Measurements from ENCODE around the gene ZNF221.
"Not testable (repeated sequence)": the region's sequence is repeated elsewhere in the genome, so short reads cannot be mapped to it uniquely, and the experiment has no call there.

Gene ZNF221

DNA sequence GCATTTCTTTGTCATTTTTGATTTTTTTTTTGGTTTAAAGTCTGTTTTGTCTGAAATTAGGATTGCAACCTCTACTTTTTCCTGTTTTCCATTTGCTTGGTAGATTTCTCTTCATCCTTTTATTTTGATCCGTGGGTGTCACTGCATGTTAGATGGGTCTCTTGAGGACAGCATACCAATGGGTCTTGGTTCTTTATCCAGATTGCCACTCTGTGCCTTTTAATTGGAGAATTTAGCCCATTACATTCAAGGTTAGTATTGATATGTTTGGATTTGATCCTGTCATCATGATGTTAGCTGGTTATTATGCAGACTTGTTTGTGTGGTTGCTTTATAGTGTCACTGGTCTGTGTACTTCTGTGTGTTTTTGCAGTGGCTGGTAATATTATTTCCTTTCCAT, 3.6 kb upstream of the ZNF221 start:
- intact Hi-C loops (cut with DNase I); DNase-seq: not testable (repeated sequence)

DNA sequence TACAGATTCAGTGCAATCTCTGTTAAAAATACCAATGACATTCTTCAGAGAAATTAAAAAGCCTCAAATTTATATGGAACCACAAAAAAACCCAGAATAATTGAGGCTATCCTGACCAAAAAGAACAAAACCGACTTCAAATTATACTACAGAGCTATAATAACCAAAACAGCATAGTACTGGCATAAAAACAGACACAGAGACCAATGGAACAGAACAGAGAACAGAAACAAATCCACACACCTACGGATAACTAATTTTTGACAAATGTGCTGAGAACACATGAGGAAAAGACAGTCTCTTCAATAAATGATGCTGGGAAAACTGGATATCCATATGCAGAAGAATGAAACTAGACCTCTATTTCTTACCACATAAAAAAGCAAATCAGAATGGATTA, 1.2 kb upstream of the ZNF221 start:
- not testable (repeated sequence) for DNase-seq
- intact Hi-C loops (cut with DNase I) = loop anchor here (2.0 to 5.0 kb wide), 2 partner anchors 15 to 48 kb away; partner anchors contain the start of gene ZNF45

DNA sequence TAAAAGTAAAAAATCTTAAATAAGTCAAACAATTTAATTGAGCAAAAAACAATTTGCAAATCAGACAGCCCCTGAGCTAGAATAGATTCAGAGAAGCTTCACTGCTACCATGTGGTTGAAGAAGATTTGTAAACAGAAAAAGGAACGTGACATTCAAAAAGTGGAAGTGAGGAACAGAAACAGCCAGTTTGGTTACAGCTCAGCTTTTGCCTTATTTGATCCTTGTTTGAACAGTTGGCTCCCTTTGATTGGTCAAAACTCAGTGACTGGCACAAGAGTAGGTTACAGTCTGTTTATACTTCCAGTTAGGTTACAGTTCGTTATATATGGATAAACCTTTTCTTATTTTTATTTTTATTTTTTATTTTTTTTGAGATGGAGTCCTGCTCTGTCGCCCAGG, 5.8 kb downstream of the ZNF221 start:
- intact Hi-C loops (cut with DNase I) = no loop called here
- no peak for DNase-seq

DNA sequence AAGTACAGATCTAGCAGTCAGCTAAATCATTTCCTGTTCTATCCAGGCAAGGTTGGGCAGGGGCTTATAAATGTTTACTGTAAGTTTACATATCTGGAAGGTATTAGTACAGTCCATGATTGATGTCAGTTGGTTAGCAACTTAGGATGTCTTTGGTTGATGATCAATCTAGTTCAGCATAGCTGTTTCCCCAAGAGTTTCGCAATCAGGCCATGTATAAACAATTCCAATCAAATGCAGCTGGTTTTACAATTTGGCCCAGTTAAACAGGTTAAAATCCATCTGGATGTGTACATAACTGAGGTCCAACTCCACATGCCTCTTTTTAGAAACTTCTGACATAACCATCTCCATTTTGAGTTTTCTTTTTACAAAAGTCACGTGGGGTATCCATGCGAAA, 6.9 kb downstream of the ZNF221 start:
- intact Hi-C loops (cut with DNase I) = no loop called here

DNA sequence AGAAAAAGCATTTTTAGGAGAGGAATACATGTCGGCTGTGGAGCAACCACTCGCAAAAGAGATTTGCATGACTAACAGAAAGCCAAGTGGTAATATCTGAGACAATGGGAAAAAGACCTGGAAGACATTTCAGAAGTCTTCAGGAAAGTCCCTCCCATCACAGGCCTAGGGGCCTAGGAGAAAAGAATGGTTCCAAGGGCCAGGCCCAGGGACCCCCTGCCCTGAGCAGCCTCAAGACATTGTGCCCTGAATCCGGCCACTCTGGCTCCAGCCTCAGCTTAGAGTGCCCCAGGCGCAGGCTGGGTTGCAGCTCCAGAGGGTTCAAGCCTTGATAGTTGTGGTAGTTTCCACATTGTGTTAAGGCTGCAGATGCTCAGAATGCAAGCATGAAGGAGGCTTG, 9.4 kb downstream of the ZNF221 start:
- intact Hi-C loops (cut with DNase I) = no loop called here
- no peak for DNase-seq

More for the DNA sequence above, 6.9 kb downstream of the ZNF221 start:
- no peak for DNase-seq

DNA sequence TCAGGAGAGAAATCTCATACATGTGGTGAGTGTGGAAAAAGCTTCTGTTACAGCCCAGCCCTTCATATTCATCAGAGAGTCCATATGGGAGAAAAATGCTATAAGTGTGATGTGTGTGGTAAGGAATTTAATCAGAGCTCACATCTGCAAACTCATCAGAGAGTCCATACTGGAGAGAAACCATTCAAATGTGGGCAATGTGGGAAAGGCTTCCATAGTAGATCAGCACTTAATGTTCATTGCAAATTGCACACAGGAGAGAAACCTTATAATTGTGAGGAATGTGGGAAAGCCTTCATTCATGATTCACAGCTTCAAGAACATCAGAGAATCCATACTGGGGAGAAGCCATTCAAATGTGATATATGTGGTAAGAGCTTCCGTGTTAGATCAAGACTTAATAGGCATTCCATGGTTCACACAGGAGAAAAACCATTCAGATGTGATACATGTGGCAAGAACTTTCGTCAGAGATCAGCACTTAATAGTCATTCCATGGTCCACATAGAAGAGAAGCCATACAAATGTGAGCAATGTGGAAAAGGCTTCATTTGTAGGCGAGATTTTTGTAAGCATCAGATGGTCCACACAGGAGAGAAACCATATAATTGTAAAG, 15.2 kb downstream of the ZNF221 start:
- intact Hi-C loops (cut with DNase I) = no loop called here

DNA sequence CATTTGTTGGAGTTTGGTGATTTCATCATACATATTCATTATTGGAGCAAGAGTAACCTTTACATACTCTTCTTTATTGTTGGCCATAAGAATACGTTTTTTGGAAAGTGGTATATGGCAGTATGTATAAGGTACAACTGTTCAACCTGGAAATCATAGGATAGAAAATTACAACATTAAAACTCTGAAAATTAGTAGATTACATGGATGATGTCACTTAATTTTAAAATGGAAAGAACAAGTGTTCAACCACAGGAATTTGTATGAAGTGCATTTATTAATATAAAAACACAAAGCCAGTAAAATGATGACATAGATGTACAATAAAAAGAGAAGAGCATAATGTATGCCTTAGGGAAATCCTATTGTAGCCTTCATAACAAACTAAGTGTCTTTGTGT, 25.7 kb downstream of the ZNF221 start:
- no peak for DNase-seq
- intact Hi-C loops (cut with DNase I) = no loop called here

More for the DNA sequence above, 15.2 kb downstream of the ZNF221 start:
- DNase-seq = no peak

DNA sequence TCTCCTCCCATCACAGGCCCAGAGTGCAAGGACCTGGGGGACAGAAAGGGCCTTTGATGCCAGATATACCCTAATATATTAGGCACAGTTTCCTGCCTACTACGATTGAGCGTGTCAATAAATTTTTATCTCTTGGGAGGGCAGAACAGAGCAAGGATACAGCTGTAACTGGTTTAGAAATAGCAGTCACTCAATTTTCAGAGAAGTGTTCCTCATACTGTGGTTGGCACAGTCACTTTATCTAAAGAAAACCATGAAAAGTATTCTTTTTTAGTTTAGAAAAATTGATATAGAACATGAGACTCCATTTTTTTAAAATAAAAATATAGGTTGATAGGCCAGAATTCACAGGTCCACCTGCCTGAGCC, 32.5 kb downstream of the ZNF221 start:
- intact Hi-C loops (cut with DNase I) = loop anchor here (5.0 to 10.0 kb wide), 2 partner anchors 49 to 129 kb away; partner anchors contain the start of genes ZNF225 and ZNF45
- no peak for DNase-seq

DNA sequence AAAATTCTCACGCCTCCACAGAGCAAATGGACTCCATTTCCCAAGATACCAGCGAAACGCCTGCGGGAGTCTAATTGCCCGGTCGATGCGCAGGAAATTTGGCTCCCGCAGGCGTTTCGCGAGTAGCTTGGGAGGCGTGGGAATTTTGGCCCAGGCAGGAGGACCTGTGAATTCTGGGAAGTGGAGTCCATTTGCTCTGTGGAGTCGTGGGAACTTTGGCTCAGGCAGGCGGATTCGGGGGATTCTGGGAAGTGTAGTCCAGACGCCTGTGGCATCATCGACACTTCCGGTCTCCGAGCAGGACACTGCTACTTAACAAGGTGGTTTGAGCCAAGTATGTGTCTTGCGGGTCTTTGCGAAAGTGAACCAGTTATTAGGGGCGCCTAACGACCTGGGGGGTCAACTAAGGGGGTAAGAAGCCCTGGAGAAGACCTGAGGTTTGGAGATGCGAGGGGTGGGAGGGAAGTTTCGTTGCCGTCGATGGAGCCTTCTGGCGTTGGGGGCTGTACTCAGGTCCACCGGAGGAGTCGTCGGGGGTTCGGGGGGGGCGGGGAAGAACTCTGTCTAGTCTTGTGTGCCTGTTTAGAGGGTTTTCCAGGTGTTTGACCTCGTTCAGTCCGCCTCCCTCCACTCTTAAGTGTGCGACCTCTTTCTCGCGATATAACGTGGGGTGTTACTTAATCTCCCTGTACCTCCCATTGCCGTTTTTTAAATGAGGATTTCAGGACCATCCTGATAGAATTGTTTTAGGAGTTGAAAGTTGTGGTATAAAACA, 33.1 kb downstream of the ZNF221 start, which contains the start of gene ZNF155:
Gene ZNF155 (plus strand): TSS at position 277 of the 775 bp plus-strand sequence. CDS start 4,356 bp downstream, outside the sequence.
- intact Hi-C loops (cut with DNase I) = loop anchor here (5.0 to 10.0 kb wide), 2 partner anchors 49 to 128 kb away; partner anchors contain the start of genes ZNF225 and ZNF45
- DNase-seq = peak; percentile 76 to 98 (median 95)

DNA sequence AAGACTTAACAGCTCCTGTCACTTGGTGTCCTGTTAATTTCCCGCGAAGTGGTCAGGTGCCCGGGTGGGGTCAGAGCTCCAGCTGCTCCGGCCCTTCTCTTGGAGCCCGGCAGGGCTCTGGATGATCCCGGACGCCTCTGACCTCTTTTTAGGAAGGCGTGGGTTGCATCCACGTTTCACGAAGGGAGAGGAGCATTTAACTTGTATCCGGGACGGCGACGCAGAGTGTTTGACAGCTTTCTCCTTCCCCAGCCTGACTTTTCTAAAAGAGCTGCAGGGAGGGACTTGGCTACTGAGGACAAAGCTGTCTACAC, 33.6 kb downstream of the ZNF221 start:
- peak in 19 of 42 donors; percentile 1 to 46 (median 13) for DNase-seq
- intact Hi-C loops (cut with DNase I) = loop anchor here (5.0 to 10.0 kb wide), 2 partner anchors 50 to 128 kb away; partner anchors contain the start of genes ZNF225 and ZNF45

DNA sequence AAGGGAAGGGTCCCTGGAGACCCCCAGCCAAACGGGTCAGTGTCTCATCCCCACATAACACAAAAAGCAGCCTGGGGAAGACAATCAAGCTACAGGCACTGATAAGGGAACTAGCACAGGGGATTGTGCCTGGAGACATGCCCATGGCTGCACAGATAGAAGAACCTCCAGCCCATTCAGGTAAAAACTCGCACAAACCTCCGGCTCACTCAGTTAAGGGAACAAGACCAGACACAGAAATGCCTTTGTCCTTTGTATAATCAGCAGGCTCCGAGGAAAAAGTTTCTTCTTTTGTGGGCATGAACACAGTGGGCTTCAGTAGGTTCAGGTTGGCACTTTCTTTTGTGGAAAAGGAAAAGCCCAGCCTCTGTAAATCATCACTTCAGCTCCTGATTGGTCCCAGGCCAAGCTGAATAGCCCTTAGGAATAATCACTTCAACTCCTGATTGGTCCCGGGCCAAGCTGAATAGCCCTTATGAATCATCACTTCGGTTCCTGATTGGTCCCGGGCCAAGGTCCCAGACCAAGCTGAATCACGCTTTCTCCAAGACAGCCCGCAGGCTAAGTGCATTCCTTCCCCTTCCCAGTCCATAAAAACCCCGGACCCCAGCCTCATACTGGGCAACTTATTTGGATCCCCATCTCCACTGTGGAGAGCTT, 46.7 kb downstream of the ZNF221 start:
- intact Hi-C loops (cut with DNase I) = no loop called here

DNA sequence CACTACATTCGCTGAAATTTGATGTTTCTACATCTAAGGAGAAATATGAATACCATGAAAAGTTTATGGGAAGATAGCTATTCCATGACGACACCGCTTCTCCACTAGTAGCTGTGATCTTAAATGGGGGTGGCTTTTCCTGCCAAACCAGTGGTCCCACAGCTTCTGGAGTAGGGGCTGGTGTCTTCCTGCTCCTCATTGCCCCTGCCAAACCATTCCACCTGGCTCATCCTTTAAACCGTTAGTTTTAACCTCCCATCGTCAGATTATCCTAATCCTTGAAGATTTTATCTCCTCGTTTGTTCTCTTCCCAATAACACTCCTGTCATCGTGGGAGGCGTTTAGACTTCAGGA, 51.2 kb downstream of the ZNF221 start:
- intact Hi-C loops (cut with DNase I) = loop anchor here (5.0 kb wide), 1 partner anchor 110 kb away; the partner anchor contains the start of gene ZNF225
- no peak for DNase-seq

More for the DNA sequence above, 46.7 kb downstream of the ZNF221 start:
- peak in 3 of 42 donors; percentile 5 to 40 (median 14) for DNase-seq

DNA sequence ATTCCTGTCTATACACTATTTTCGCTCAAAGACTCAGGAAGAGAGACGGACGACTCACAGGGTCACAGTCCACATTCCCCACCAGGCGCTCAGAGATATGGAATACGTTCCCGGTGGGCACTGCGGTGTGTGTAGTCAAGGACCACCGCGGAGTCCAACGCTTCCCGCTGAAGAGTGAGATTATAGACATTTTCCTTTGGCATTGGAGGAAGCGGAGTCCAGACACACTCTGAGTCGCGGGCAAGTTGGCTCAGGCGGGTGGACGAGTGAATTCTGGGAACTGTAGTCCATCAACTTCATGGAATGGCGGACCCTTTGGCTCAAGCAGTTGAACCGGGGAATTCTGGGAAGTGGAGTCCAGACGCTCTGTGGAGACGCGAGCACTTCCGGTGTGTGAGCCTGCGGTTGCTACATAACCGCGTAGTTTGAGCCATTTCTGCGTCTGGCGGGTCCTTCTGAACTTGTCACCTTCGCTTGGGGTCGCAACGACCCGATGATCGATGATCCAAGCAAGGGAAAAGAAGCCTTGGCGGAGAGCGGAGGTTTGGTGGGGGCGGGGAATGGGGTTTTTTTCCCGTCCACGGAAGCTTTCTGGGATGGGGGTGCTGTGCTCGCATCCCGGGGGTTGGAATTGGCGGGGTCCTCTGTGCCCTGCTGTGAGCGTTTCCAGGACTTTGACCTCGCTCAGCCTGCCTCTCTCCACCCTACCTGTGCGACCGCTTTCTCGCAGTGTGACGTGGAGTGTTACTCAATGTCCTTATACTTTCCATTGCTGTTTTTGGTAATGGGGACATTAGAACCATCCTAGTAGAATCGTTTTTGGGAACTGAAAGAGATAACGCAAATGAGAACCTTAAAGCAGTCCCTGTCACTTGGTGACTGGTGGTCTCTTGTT, 51.8 kb downstream of the ZNF221 start, which contains the start of gene ZNF230:
Gene ZNF230 (plus strand): TSS at position 392 of the 895 bp plus-strand sequence. CDS start 4,122 bp downstream, outside the sequence.
- intact Hi-C loops (cut with DNase I) = loop anchor here (5.0 kb wide), 1 partner anchor 109 kb away; the partner anchor contains the start of gene ZNF225
- peak; percentile 85 to 98 (median 95) for DNase-seq

DNA sequence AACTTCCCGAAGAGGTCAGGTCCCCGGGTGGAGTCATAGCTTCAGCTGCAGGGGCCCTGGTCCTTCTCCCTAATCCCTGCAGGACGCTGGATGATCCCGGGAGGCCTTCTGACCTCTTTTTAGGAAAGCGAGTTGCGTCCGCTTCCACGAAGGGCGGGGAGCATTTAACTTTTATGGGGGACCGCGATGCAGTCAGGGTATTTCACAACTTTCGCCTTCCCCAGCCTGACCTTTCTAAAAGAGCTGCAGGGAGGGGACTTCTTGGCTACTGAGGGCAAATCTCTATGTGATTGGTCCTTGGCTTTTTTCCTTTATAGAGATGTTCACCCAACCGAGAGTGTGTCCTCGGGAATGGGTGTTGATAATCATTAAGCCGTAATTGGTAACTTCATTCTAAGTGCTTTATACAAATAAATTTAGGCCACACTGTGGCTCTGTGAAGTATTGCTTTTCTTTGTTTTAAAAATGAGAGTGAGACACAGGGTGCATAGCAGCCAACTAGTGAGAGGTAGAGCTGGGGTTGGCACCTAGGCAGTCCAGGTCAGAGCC, 52.5 kb downstream of the ZNF221 start:
- intact Hi-C loops (cut with DNase I) = loop anchor here (5.0 kb wide), 1 partner anchor 109 kb away; the partner anchor contains the start of gene ZNF225

DNA sequence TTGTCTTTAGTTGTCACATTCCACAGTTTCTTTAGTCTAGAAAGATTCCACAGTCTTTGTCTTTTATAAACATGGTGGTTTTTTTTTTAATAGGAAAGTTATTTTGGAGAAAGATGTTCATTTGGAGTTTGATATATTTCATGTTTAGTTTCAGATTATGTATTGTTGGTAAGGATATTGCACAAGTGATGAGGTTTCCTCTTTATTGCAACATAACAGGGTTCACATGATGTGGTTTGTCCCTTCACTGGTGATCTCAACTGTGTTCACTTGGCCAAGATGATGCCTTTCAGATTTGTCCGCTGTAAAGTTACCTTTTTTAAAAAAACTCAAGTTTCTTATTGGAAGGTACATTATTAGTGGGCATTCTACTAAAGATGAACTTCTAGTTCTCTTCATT, 54.9 kb downstream of the ZNF221 start:
- no peak for DNase-seq
- intact Hi-C loops (cut with DNase I) = no loop called here

More for the DNA sequence above, 52.5 kb downstream of the ZNF221 start:
- DNase-seq = peak in 12 of 42 donors; percentile 3 to 36 (median 16)

DNA sequence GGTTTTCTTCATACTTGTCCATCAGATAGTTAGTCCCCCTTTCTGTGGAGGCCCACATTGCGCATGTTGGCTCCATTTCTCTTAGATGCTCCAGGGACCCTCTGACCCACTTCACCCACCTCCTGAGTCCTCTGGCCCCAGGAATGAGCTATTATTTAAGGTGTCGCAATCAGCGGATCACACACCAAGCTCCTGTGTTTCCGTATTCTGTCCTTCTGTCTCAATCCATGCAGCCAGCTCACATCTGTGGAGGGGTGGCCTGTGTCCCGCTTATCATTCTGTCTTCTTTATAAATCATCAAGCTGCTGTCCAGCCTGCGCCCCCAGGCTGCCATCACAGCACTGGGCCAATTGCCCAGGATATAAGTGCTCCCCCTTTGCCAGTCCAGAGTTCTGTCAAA, 56.4 kb downstream of the ZNF221 start:
- DNase-seq = no peak
- intact Hi-C loops (cut with DNase I) = no loop called here

DNA sequence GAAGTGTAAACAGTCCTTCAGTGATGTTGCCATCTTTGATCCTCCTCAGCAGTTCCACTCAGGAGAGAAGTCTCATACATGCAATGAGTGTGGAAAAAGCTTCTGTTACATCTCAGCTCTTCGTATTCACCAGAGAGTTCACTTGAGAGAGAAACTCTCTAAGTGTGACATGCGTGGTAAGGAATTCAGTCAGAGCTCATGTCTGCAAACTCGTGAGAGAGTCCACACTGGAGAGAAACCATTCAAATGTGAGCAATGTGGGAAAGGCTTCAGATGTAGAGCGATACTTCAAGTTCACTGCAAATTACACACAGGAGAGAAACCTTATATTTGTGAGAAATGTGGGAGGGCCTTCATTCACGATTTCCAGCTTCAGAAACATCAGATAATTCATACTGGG, 59.4 kb downstream of the ZNF221 start:
- intact Hi-C loops (cut with DNase I) = no loop called here
- no peak for DNase-seq
